Natural killer cell (primary cell): Measurements from ENCODE around the gene ZFP62. TPM values are rescaled to one million over a fixed set of nuclear protein-coding genes. Genes with fewer than 3 reads are reported as not detected.

ENCODE experiments used
- ATAC-seq, 3 donors: fragments of 150-1000 bp in 2 of 3; fragments of 200-7000 bp in 1 of 3; cut with Tn5 transposase; 1 replicate in 1 of 3; 2 replicates in 2 of 3; pipeline ENCODE4 v1.10.0; 2021; ENCODE audit warnings: mild to moderate bottlenecking in 2 of 3, moderate library complexity in 2 of 3
- DNase-seq, 2 donors: peaks; one replicate each; pipeline versions ENCODE4 v3.0.0 to v3.0.0-alpha.2; 2013 to 2021; ENCODE audit warnings: mixed read lengths in 1 of 2
- H3K27ac ChIP-seq: one replicate; pipeline ENCODE4 v1.5.1; 2013; ENCODE audit warnings: mild to moderate bottlenecking, low read length
- H3K27me3 ChIP-seq: one replicate; pipeline ENCODE4 v1.6.1; 2013; ENCODE audit warnings: low read length; ENCODE audit not compliant: control insufficient read depth, insufficient read depth
- H3K36me3 ChIP-seq: one replicate; pipeline ENCODE4 v1.6.1; 2013; ENCODE audit warnings: low read length; ENCODE audit not compliant: control insufficient read depth, insufficient read depth
- H3K4me1 ChIP-seq: one replicate; pipeline ENCODE4 v1.6.1; 2013; ENCODE audit warnings: low read length; ENCODE audit not compliant: control insufficient read depth, insufficient read depth
- H3K4me3 ChIP-seq: one replicate; pipeline ENCODE4 v1.5.1; 2013; ENCODE audit warnings: low read length
- H3K9me3 ChIP-seq: one replicate; pipeline ENCODE4 v1.6.1; 2013; ENCODE audit warnings: low read length; ENCODE audit not compliant: control insufficient read depth, insufficient read depth
- H3K27ac Mint-ChIP-seq, 2 donors: one replicate each; pipeline ENCODE4 v1.8.0; 2022; ENCODE audit warnings: mild to moderate bottlenecking in 2 of 2, mixed read lengths in 2 of 2, moderate library complexity in 1 of 2
- H3K27me3 Mint-ChIP-seq, 2 donors: one replicate each; pipeline ENCODE4 v1.8.0; 2022; ENCODE audit warnings: low read depth in 2 of 2, mixed read lengths in 2 of 2
- H3K36me3 Mint-ChIP-seq: one replicate; pipeline ENCODE4 v1.8.0; 2022; ENCODE audit warnings: mixed read lengths
- H3K4me1 Mint-ChIP-seq, 2 donors: one replicate each; pipeline ENCODE4 v1.8.0; 2022; ENCODE audit warnings: mixed read lengths in 2 of 2
- H3K4me3 Mint-ChIP-seq: one replicate; pipeline ENCODE4 v1.8.0; 2022; ENCODE audit warnings: mild to moderate bottlenecking, moderate library complexity, mixed read lengths
- H3K9me3 Mint-ChIP-seq, 2 donors: one replicate each; pipeline ENCODE4 v1.8.0; 2022; ENCODE audit warnings: mixed read lengths in 2 of 2
- CTCF ChIP-seq: fragments of 200-600 bp; IDR thresholded peaks from one replicate; pipeline ENCODE4 v1.8.0; 2022; ENCODE audit warnings: antibody characterized with exemption
- WGBS: methylation state at CpG from one replicate; pipeline ENCODE4 v1.1.7; 2013; ENCODE audit warnings: missing lambda C conversion rate; ENCODE audit not compliant: insufficient coverage; 5-methylcytosine and 5-hydroxymethylcytosine counted together
- intact Hi-C: fragments of 100-400 bp; cut with micrococcal nuclease; formaldehyde crosslinking; loops from one replicate; pipeline ENCODE4 v1.14.2; 2022
- total RNA-seq, 4 donors: library from RNA; stranded (reverse); fragments of 120-200 nt in 1 of 4; gene quantifications; one replicate each; pipeline versions ENCODE4 v1.2.3 to v1.2.4, GENCODE V29; 2013 to 2022

ZFP62 gene
- total RNA-seq, 3 donors from 2014 or later (not counting 1 experiment from before 2014, with no cell fraction given) = 16.6 to 21.0 (median 20.3) TPM

GRCh38 chr5:180862645-180863044 is 1.6 kb upstream of the ZFP62 start:
- 94% methylated on average over 11 of the region's 11 CpGs for WGBS

GRCh38 chr5:180860273-180860886 is 696 bp downstream of the ZFP62 start:
- no peaks in the 10 kb centered on the region for H3K9me3 Mint-ChIP-seq
- no peaks in the 10 kb centered on the region for H3K27me3 Mint-ChIP-seq
- Histone ChIP-seq H3K27ac (peak overlapping the region; percentile 93), H3K4me3 (peak overlapping the region; percentile 99), H3K4me1 (peaks cover 9% of the 10 kb centered on the region), H3K27me3 (no peaks in the 10 kb centered on the region), H3K36me3 (peaks cover 4% of the 10 kb centered on the region), H3K9me3 (no peaks in the 10 kb centered on the region)
- DNase-seq (peak; percentile 22 to 87), ATAC-seq (peak; percentile 65 to 83 (median 73))
- H3K36me3 Mint-ChIP-seq = peaks cover 6% of the 10 kb centered on the region
- H3K4me3 Mint-ChIP-seq = peak overlapping the region; percentile 92
- intact Hi-C loops = loop anchor here (2.0 kb wide), 2 partner anchors 30 to 58 kb away; partner anchors contain the start of gene MGAT1
- peak; percentile 27 for TF ChIP-seq CTCF
- H3K4me1 Mint-ChIP-seq = peaks cover 30 to 35% of the 10 kb centered on the region in 2 donors
- WGBS = 0% methylated on average over 13 of the region's 18 CpGs
- peak overlapping the region; percentile 89 to 90 for H3K27ac Mint-ChIP-seq

More at GRCh38 chr5:180862645-180863044, 1.6 kb upstream of the ZFP62 start:
- Histone ChIP-seq H3K27me3 (no peaks in the 10 kb centered on the region), H3K9me3 (no peaks in the 10 kb centered on the region), H3K4me3 (no peak overlapping the region), H3K27ac (no peak overlapping the region), H3K36me3 (no peaks in the 10 kb centered on the region), H3K4me1 (peaks cover 9% of the 10 kb centered on the region)
- DNase-seq (no peak), ATAC-seq (no peak)
- no peak overlapping the region for H3K4me3 Mint-ChIP-seq
- H3K9me3 Mint-ChIP-seq = no peaks in the 10 kb centered on the region
- no peak overlapping the region for H3K27ac Mint-ChIP-seq
- H3K4me1 Mint-ChIP-seq = peaks cover 23 to 27% of the 10 kb centered on the region in 2 donors
- TF ChIP-seq CTCF = no peak
- H3K36me3 Mint-ChIP-seq = no peaks in the 10 kb centered on the region
- peaks cover 11 to 13% of the 10 kb centered on the region in 2 donors for H3K27me3 Mint-ChIP-seq
- intact Hi-C loops = no loop called here

GRCh38 chr5:180858586-180858985 is 2.5 kb downstream of the ZFP62 start:
- intact Hi-C loops = no loop called here
- 98% methylated on average over 6 of the region's 6 CpGs for WGBS
- no peaks in the 10 kb centered on the region for H3K27me3 Mint-ChIP-seq
- peaks cover 6% of the 10 kb centered on the region for H3K36me3 ChIP-seq
- no peak overlapping the region for H3K27ac ChIP-seq
- TF ChIP-seq CTCF = no peak
- peaks cover 37 to 41% of the 10 kb centered on the region in 2 donors for H3K4me1 Mint-ChIP-seq
- peaks cover 6% of the 10 kb centered on the region for H3K36me3 Mint-ChIP-seq
- peaks cover 9% of the 10 kb centered on the region for H3K4me1 ChIP-seq
- no peaks in the 10 kb centered on the region for H3K27me3 ChIP-seq
- H3K4me3 Mint-ChIP-seq = no peak overlapping the region
- H3K27ac Mint-ChIP-seq = peak overlapping the region; percentile 89 to 90
- H3K9me3 Mint-ChIP-seq = no peaks in the 10 kb centered on the region
- no peak overlapping the region for H3K4me3 ChIP-seq
- DNase-seq = no peak
- no peaks in the 10 kb centered on the region for H3K9me3 ChIP-seq
- no peak for ATAC-seq

GRCh38 chr5:180853848-180854176 is 7.3 kb downstream of the ZFP62 start:
- WGBS = no CpG with 5 or more reads among the region's 1 CpG
- H3K4me1 Mint-ChIP-seq = peaks cover 18 to 19% of the 10 kb centered on the region in 2 donors
- Histone ChIP-seq H3K27ac (no peak overlapping the region), H3K36me3 (peaks cover 31% of the 10 kb centered on the region), H3K4me3 (no peak overlapping the region), H3K9me3 (peaks cover 25% of the 10 kb centered on the region), H3K4me1 (no peaks in the 10 kb centered on the region), H3K27me3 (no peaks in the 10 kb centered on the region)
- no peak for DNase-seq
- intact Hi-C loops = no loop called here
- ATAC-seq = no peak
- no peak overlapping the region for H3K27ac Mint-ChIP-seq
- H3K27me3 Mint-ChIP-seq = no peaks in the 10 kb centered on the region
- H3K4me3 Mint-ChIP-seq = no peak overlapping the region
- no peak for TF ChIP-seq CTCF
- H3K9me3 Mint-ChIP-seq = peaks cover 3 to 4% of the 10 kb centered on the region in 2 donors
- H3K36me3 Mint-ChIP-seq = peaks cover 34% of the 10 kb centered on the region
